ENCODE data around the gene SLC19A1. TPM values are rescaled to one million over a fixed set of nuclear protein-coding genes. Genes with fewer than 3 reads are reported as not detected.
A peak's percentile ranks its signal among the peaks of the same experiment; 100 is the strongest.

SLC19A1 gene
- total and polyA plus RNA-seq, 2 donors from 2014 or later: 5.1 to 7.2 TPM

GRCh38 chr21:45507523-45507875 is 34.7 kb downstream of the SLC19A1 start:
- intact Hi-C loops (cut with DNase I): no loop called here
- no peak for TF ChIP-seq CTCF (IDR thresholded peaks at IDR 0.05; ENCODE audit: borderline replicate concordance, extremely low read depth, insufficient read depth)
- Histone ChIP-seq H3K36me3 (ENCODE audit: control insufficient read depth in 2 of 3, insufficient read depth in 3 of 3, low read length in 3 of 3) (peaks cover 0 to 5% (median 3%) of the 10 kb centered on the region in 3 donors), H3K9me3 (ENCODE audit: control insufficient read depth in 2 of 3, insufficient read depth in 1 of 3, low read length in 3 of 3) (no peaks in the 10 kb centered on the region), H3K9ac (ENCODE audit: low read length in 3 of 3) (no peak overlapping the region), H3K27me3 (ENCODE audit: control insufficient read depth, insufficient read depth, low read length) (no peaks in the 10 kb centered on the region), H3K4me3 (ENCODE audit: low read length in 3 of 3) (no peak overlapping the region), H3K4me1 (ENCODE audit: control insufficient read depth in 2 of 3, insufficient read depth in 2 of 3, low read depth in 1 of 3, low read length in 3 of 3) (no peaks in the 10 kb centered on the region), H3K27ac (ENCODE audit: low read depth in 2 of 2, low read length in 2 of 2) (no peak overlapping the region)
- DNase-seq (peak in 1 of 5 donors; percentile 58), FAIRE-seq (no peak)

- intact Hi-C loops (cut with DNase I): no loop called here
- no peak overlapping the region for H3K9ac ChIP-seq (ENCODE audit: low read length in 3 of 3)
- H3K36me3 ChIP-seq (ENCODE audit: control insufficient read depth in 2 of 3, insufficient read depth in 3 of 3, low read length in 3 of 3): peaks cover 0 to 5% (median 3%) of the 10 kb centered on the region in 3 donors
- no peak overlapping the region for H3K27ac ChIP-seq (ENCODE audit: low read depth in 2 of 2, low read length in 2 of 2)
- no peaks in the 10 kb centered on the region for H3K9me3 ChIP-seq (ENCODE audit: control insufficient read depth in 2 of 3, insufficient read depth in 1 of 3, low read length in 3 of 3)
- FAIRE-seq (no peak), DNase-seq (peak in 2 of 5 donors; percentile 45 to 77)
- H3K4me1 ChIP-seq (ENCODE audit: control insufficient read depth in 2 of 3, insufficient read depth in 2 of 3, low read depth in 1 of 3, low read length in 3 of 3): no peaks in the 10 kb centered on the region
- H3K4me3 ChIP-seq (ENCODE audit: low read length in 3 of 3): no peak overlapping the region
- no peaks in the 10 kb centered on the region for H3K27me3 ChIP-seq (ENCODE audit: control insufficient read depth, insufficient read depth, low read length)
- no peak for TF ChIP-seq CTCF (IDR thresholded peaks at IDR 0.05; ENCODE audit: borderline replicate concordance, extremely low read depth, insufficient read depth)
Measured at GRCh38 chr21:45506836-45507522, 35.3 kb downstream of the SLC19A1 start.

- Histone ChIP-seq H3K9me3 (ENCODE audit: control insufficient read depth in 2 of 3, insufficient read depth in 1 of 3, low read length in 3 of 3) (no peaks in the 10 kb centered on the region), H3K27me3 (ENCODE audit: control insufficient read depth, insufficient read depth, low read length) (no peaks in the 10 kb centered on the region), H3K4me3 (ENCODE audit: low read length in 3 of 3) (no peak overlapping the region), H3K36me3 (ENCODE audit: control insufficient read depth in 2 of 3, insufficient read depth in 3 of 3, low read length in 3 of 3) (peaks cover 0 to under 1% (median under 1%) of the 10 kb centered on the region in 3 donors), H3K4me1 (ENCODE audit: control insufficient read depth in 2 of 3, insufficient read depth in 2 of 3, low read depth in 1 of 3, low read length in 3 of 3) (no peaks in the 10 kb centered on the region), H3K9ac (ENCODE audit: low read length in 3 of 3) (no peak overlapping the region), H3K27ac (ENCODE audit: low read depth in 2 of 2, low read length in 2 of 2) (no peak overlapping the region)
- FAIRE-seq (no peak), DNase-seq (peak in 1 of 5 donors; percentile 65)
- intact Hi-C loops (cut with DNase I): no loop called here
- TF ChIP-seq CTCF (IDR thresholded peaks at IDR 0.05; ENCODE audit: borderline replicate concordance, extremely low read depth, insufficient read depth): no peak
Measured at GRCh38 chr21:45506241-45506817, 35.9 kb downstream of the SLC19A1 start.

Measured in kidney (tissue), 14 donors.